HepG2 (cell line): Measurements from ENCODE around the gene CTSA. TPM values are rescaled to one million over a fixed set of nuclear protein-coding genes. Genes with fewer than 3 reads are reported as not detected.

Experiments
- ATAC-seq: fragments of 200-7000 bp; cut with Tn5 transposase; 3 replicates; pipeline ENCODE4 v1.9.1; 2020; ENCODE audit warnings: mild to moderate bottlenecking, moderate library complexity
- BruUV-seq: library from RNA; stranded (reverse); fragments of 400-500 nt; replicated peaks from 2 replicates; lab custom pipeline; 2021; lab: Mats Ljungman, UMichigan
- CTCF ChIA-PET: fragments of 300-600 bp; formaldehyde crosslinking; extraction: SDS; loops from one replicate; lab custom pipeline; 2021; ENCODE audit warnings: low total read pairs, inconsistent platforms, low intra/inter-chr PET ratio; lab: Yijun Ruan, JAX
- POLR2A ChIA-PET: fragments of 350-600 bp; sonication (Branson Sonifier 250); formaldehyde crosslinking; loops from one replicate; lab custom pipeline; 2020; ENCODE audit warnings: antibody characterized with exemption, inconsistent platforms; lab: Yijun Ruan, JAX
- DNase-seq: peaks from one replicate; pipeline ENCODE4 v3.0.0-alpha.2; 2015; ENCODE audit warnings: low spot score
- FAIRE-seq: peaks from 3 replicates; lab custom pipeline; 2011; peaks lifted over from hg19 to GRCh38; lab: Jason Lieb, UNC
- H2AFZ ChIP-seq: one replicate; pipeline ENCODE4 v1.6.1; 2011; ENCODE audit warnings: low read length, inconsistent platforms
- H3K27ac ChIP-seq: fragments of 300-600 bp; 3 replicates; pipeline ENCODE4 v1.8.0; 2011; ENCODE audit warnings: mixed run types, mild to moderate bottlenecking, mixed read lengths, low read length, inconsistent platforms; ENCODE audit not compliant: insufficient read depth; ENCODE audit errors: extremely low read length
- H3K27me3 ChIP-seq, 2 experiments: fragments of 200-600 bp in 1 of 2; 2 replicates in 1 of 2; 3 replicates in 1 of 2; pipeline versions ENCODE4 v1.6.0 to v1.8.0; 2011; ENCODE audit warnings: low read length in 2 of 2, mild to moderate bottlenecking in 2 of 2, moderate library complexity in 2 of 2, inconsistent platforms in 1 of 2; ENCODE audit not compliant: insufficient read depth in 2 of 2, control insufficient read depth in 1 of 2
- H3K36me3 ChIP-seq, 2 experiments: fragments of 200-600 bp in 1 of 2; replicated peaks in 1 of 2; 2 replicates in 1 of 2; 3 replicates in 1 of 2; pipeline versions ENCODE4 v1.5.1 to v1.8.0; 2011; ENCODE audit warnings: low read length in 2 of 2, inconsistent platforms in 1 of 2; ENCODE audit not compliant: insufficient read depth in 2 of 2, control insufficient read depth in 1 of 2
- H3K4me1 ChIP-seq: 2 replicates; pipeline ENCODE4 v1.5.1; 2012; ENCODE audit warnings: low read length, inconsistent platforms; ENCODE audit not compliant: insufficient read depth
- H3K4me2 ChIP-seq: 2 replicates; pipeline ENCODE4 v1.6.0; 2011; ENCODE audit warnings: low read depth, low read length, inconsistent platforms
- H3K4me3 ChIP-seq, 3 experiments: fragments of 200-600 bp in 1 of 3; sonication (generic), shearing (Covaris generic) in 1 of 3; replicated peaks in 1 of 3; 2 replicates each; pipeline ENCODE4 v1.5.1; 2011 to 2016; ENCODE audit warnings: low read length in 3 of 3, inconsistent platforms in 2 of 3, low read depth in 2 of 3, mild to moderate bottlenecking in 2 of 3, control low read depth in 1 of 3, mixed read lengths in 1 of 3; ENCODE audit not compliant: insufficient read depth in 1 of 3
- H3K79me2 ChIP-seq: one replicate; pipeline ENCODE4 v1.6.1; 2011; ENCODE audit warnings: low read length, inconsistent platforms; ENCODE audit not compliant: insufficient read depth
- H3K9ac ChIP-seq: 2 replicates; pipeline ENCODE4 v1.6.0; 2011; ENCODE audit warnings: mild to moderate bottlenecking, low read depth, low read length, inconsistent platforms; ENCODE audit not compliant: insufficient read depth
- H3K9me3 ChIP-seq: 2 replicates; pipeline ENCODE4 v1.5.1; 2012; ENCODE audit warnings: mild to moderate bottlenecking, low read length
- H4K20me1 ChIP-seq: 2 replicates; pipeline ENCODE4 v1.6.0; 2011; ENCODE audit warnings: inconsistent platforms, mild to moderate bottlenecking, low read length, moderate library complexity; ENCODE audit not compliant: insufficient read depth
- ARID2 ChIP-seq: sonication (generic); formaldehyde crosslinking; IDR thresholded peaks from 2 replicates; pipeline ENCODE4 v1.8.1; 2022; ENCODE audit warnings: mild to moderate bottlenecking, missing genetic modification reagents, borderline replicate concordance
- CHD4 ChIP-seq: fragments of 200-600 bp; sonication (generic); IDR thresholded peaks from 2 replicates; pipeline ENCODE4 v1.7.0; 2017; ENCODE audit warnings: mild to moderate bottlenecking, low read length, borderline replicate concordance
- HES4 ChIP-seq: sonication (generic); formaldehyde crosslinking; IDR thresholded peaks from 2 replicates; pipeline ENCODE4 v1.9.0; 2021; ENCODE audit warnings: mild to moderate bottlenecking, missing genetic modification reagents, borderline replicate concordance
- IRX3 ChIP-seq: sonication (generic); formaldehyde crosslinking; IDR thresholded peaks from 2 replicates; pipeline ENCODE4 v1.8.1; 2023; ENCODE audit warnings: mild to moderate bottlenecking, low read depth, missing genetic modification reagents, borderline replicate concordance
- KDM5B ChIP-seq: sonication (generic); formaldehyde crosslinking; IDR thresholded peaks from 2 replicates; pipeline ENCODE4 v1.4.0; 2020; ENCODE audit warnings: missing genetic modification reagents, mild to moderate bottlenecking, borderline replicate concordance
- RFXAP ChIP-seq: sonication (generic); formaldehyde crosslinking; IDR thresholded peaks from 2 replicates; pipeline ENCODE4 v1.4.0; 2020; ENCODE audit warnings: missing genetic modification reagents, borderline replicate concordance
- SMAD1 ChIP-seq: sonication (generic); formaldehyde crosslinking; IDR thresholded peaks from 2 replicates; pipeline ENCODE4 v1.4.0; 2020; ENCODE audit warnings: missing genetic modification reagents, low read depth, mild to moderate bottlenecking, borderline replicate concordance
- SNAPC2 ChIP-seq: sonication (generic); formaldehyde crosslinking; IDR thresholded peaks from 2 replicates; pipeline ENCODE4 v1.8.1; 2022; ENCODE audit warnings: mild to moderate bottlenecking, missing genetic modification reagents
- YEATS4 ChIP-seq: sonication (generic); formaldehyde crosslinking; IDR thresholded peaks from 2 replicates; pipeline ENCODE4 v1.4.0; 2020; ENCODE audit warnings: missing genetic modification reagents, borderline replicate concordance
- ZNF121 ChIP-seq: sonication (generic); formaldehyde crosslinking; IDR thresholded peaks from 2 replicates; pipeline ENCODE4 v1.5.0; 2020; ENCODE audit warnings: mild to moderate bottlenecking, missing genetic modification reagents
- ZNF350 ChIP-seq: sonication (generic); formaldehyde crosslinking; IDR thresholded peaks from 2 replicates; pipeline ENCODE4 v1.4.0; 2020; ENCODE audit warnings: mild to moderate bottlenecking, low read depth, missing genetic modification reagents, borderline replicate concordance
- ZNF607 ChIP-seq: sonication (generic); formaldehyde crosslinking; IDR thresholded peaks from 2 replicates; pipeline ENCODE4 v1.5.1; 2020; ENCODE audit warnings: missing genetic modification reagents, mild to moderate bottlenecking, borderline replicate concordance
- WGBS: methylation state at CpG from one replicate; pipeline ENCODE4 v1.1.6; 2017; ENCODE audit warnings: low lambda C conversion rate; 5-methylcytosine and 5-hydroxymethylcytosine counted together
- in situ Hi-C: cut with HindIII; loops from 2 replicates; pipeline ENCODE4 v1.10.0; 2017; ENCODE audit warnings: low pct_unique_long_range_greater_than_20kb; ENCODE audit not compliant: extremely low pct_ligation_motif_present
- intact Hi-C: fragments of 100-400 bp; cut with micrococcal nuclease; formaldehyde crosslinking; loops from one replicate; pipeline ENCODE4 v1.10.0; 2022; ENCODE audit not compliant: unreplicated experiment
- polyA plus RNA-seq, 8 experiments: library from polyadenylated mRNA; depleted of rRNA in 3 of 8; stranded (reverse) in 7 of 8; unstranded in 1 of 8; fragments of >200 nt; fragmentation: Illumina TruSeq in 4 of 8; extraction: Trizol in 4 of 8; gene quantifications; 2 replicates each; pipeline versions ENCODE4 v1.2.1 to v1.2.3, GENCODE V29; 2011 to 2016; ENCODE audit warnings: low read depth in 4 of 8, missing spikeins in 1 of 8, mixed read lengths in 1 of 8; ENCODE audit not compliant: insufficient read depth in 1 of 8
- total RNA-seq, 5 experiments: library from RNA; depleted of rRNA; stranded (reverse); fragments of >200 nt; fragmentation: Illumina TruSeq; extraction: Trizol; gene quantifications; 2 replicates each; pipeline ENCODE4 v1.2.3, GENCODE V29; 2016; ENCODE audit warnings: low read depth in 1 of 5
- TF ChIP-seq, protein P1 (sequence below): sonication (generic); formaldehyde crosslinking; IDR thresholded peaks from 2 replicates; pipeline ENCODE4 v1.8.1; 2023; ENCODE audit warnings: mild to moderate bottlenecking, missing genetic modification reagents

The CTSA gene
- total and polyA plus RNA-seq, 2 of the 13 experiments (the other 11 are each of a cell fraction or from before 2014, with no cell fraction given), result 202 to 231 TPM

DNA sequence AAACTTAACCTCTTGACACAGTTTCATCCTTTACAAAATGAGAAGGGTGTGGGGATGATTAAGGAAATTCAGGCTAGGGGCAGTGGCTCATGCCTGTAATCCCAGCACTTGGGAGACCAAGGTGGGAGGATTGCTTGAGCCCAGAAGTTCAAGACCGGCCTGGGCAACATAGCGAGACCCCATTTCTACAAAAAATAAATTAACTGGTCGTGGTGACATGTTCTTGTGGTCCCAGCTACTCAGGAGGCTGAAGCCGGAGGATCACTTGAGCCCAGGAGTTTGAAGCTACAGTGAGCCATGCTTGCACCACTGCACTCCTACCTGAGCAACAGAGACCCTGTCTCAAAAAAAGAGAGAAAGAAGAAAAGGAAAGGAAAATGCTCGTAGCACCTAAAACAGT, 24.7 kb upstream of the CTSA start:
- H3K9ac ChIP-seq, result no peak overlapping the region
- no peak overlapping the region for H3K4me3 ChIP-seq
- ATAC-seq, result no peak
- POLR2A ChIA-PET, result interaction anchor here (1.9 kb wide), 2 partner anchors 15 to 25 kb away, joined by 5 to 6 read pairs; partner anchors contain the start of genes CTSA, NEURL2 and ZSWIM1
- no peaks in the 10 kb centered on the region for H3K27me3 ChIP-seq
- no peak for TF ChIP-seq ZNF607 (CRISPR knock-in tag)
- no peak for TF ChIP-seq CHD4
- TF ChIP-seq ZNF121 (CRISPR knock-in tag), result peak; percentile 66
- 0 out of 2 replicates have a peak, but pooled peaks have one; percentile 10 for TF ChIP-seq YEATS4 (CRISPR knock-in tag)
- TF ChIP-seq, protein P1, sequence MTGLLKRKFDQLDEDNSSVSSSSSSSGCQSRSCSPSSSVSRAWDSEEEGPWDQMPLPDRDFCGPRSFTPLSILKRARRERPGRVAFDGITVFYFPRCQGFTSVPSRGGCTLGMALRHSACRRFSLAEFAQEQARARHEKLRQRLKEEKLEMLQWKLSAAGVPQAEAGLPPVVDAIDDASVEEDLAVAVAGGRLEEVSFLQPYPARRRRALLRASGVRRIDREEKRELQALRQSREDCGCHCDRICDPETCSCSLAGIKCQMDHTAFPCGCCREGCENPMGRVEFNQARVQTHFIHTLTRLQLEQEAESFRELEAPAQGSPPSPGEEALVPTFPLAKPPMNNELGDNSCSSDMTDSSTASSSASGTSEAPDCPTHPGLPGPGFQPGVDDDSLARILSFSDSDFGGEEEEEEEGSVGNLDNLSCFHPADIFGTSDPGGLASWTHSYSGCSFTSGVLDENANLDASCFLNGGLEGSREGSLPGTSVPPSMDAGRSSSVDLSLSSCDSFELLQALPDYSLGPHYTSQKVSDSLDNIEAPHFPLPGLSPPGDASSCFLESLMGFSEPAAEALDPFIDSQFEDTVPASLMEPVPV (CRISPR knock-in tag), result peak; percentile 47; the same call in 1 of the 2 replicates
- TF ChIP-seq SMAD1 (CRISPR knock-in tag), result no peak
- TF ChIP-seq RFXAP, result 0 out of 2 replicates have a peak, but pooled peaks have one; percentile 2
- TF ChIP-seq SNAPC2 (CRISPR knock-in tag), result 0 out of 2 replicates have a peak, but pooled peaks have one; percentile 44
- 0 out of 2 replicates have a peak, but pooled peaks have one; percentile 6 for TF ChIP-seq KDM5B
- 0 out of 2 replicates have a peak, but pooled peaks have one; percentile 43 for TF ChIP-seq IRX3
- TF ChIP-seq ARID2 (CRISPR knock-in tag), result 0 out of 2 replicates have a peak, but pooled peaks have one; percentile 53
- TF ChIP-seq HES4 (CRISPR knock-in tag), result no peak
- no peak for TF ChIP-seq ZNF350 (CRISPR knock-in tag)
- TF ChIP-seq, all 625 proteins: peak for 8
- Histone ChIP-seq H3K27ac (no peak overlapping the region), H3K4me2 (no peak overlapping the region), H3K79me2 (no peaks in the 10 kb centered on the region), H4K20me1 (no peaks in the 10 kb centered on the region), H3K9me3 (no peaks in the 10 kb centered on the region), H3K4me1 (peaks cover 66% of the 10 kb centered on the region), H2AFZ (no peak overlapping the region), H3K36me3 (no peaks in the 10 kb centered on the region)
- in situ Hi-C loops, result no loop called here
- CTCF ChIA-PET, result no interaction called here
- no peak for FAIRE-seq
- intact Hi-C loops, result no loop called here
- DNase-seq, result no peak
- 96% methylated on average over 5 of the region's 5 CpGs for WGBS
- BruUV-seq, result no TSS peak
